K562 (cell line): ENCODE results near the gene DVL2. TPM values are rescaled to one million over a fixed set of nuclear protein-coding genes. Genes with fewer than 3 reads are reported as not detected.
A peak's percentile ranks its signal among the peaks of the same experiment; 100 is the strongest.

Experiments used
- ATAC-seq: fragments of 200-7000 bp; cut with Tn5 transposase; 3 replicates; pipeline ENCODE4 v1.9.1; 2020; ENCODE audit warnings: moderate library complexity
- BruUV-seq: library from RNA; stranded (reverse); fragments of 400-500 nt; replicated peaks from 2 replicates; lab custom pipeline; 2021; lab: Mats Ljungman, UMichigan
- CTCF ChIA-PET: fragments of 300-600 bp; formaldehyde crosslinking; extraction: SDS; loops from one replicate; lab custom pipeline; 2021; ENCODE audit warnings: low intra/inter-chr PET ratio; lab: Yijun Ruan, JAX
- POLR2A ChIA-PET: fragments of 300-600, 350-650 bp; sonication (Branson Sonifier 250); formaldehyde crosslinking; extraction: SDS; loops from one replicate; lab custom pipeline; 2021; ENCODE audit warnings: antibody characterized with exemption, inconsistent platforms; lab: Yijun Ruan, JAX
- DNase-seq, 4 experiments: peaks; one replicate each; pipeline versions ENCODE4 v3.0.0 to v3.0.0-alpha.2; 2011 to 2018; ENCODE audit warnings: low spot score in 3 of 4, mixed read lengths in 3 of 4; ENCODE audit errors: extremely low read depth in 1 of 4
- FAIRE-seq: peaks from 2 replicates; lab custom pipeline; 2011; peaks lifted over from hg19 to GRCh38; lab: Jason Lieb, UNC
- H2AFZ ChIP-seq: 2 replicates; pipeline ENCODE4 v1.6.0; 2011; ENCODE audit warnings: low read depth, low read length, control low read depth, inconsistent platforms
- H3K27ac ChIP-seq: fragments of 200-600 bp; 3 replicates; pipeline ENCODE4 v1.8.0; 2011; ENCODE audit warnings: low read depth, mild to moderate bottlenecking, control low read depth, inconsistent platforms, low read length, moderate library complexity, mixed read lengths; ENCODE audit errors: extremely low read depth
- H3K27me3 ChIP-seq, 2 experiments: fragments of 300-600 bp in 1 of 2; 2 replicates in 1 of 2; 3 replicates in 1 of 2; pipeline versions ENCODE4 v1.6.0 to v1.8.0; 2011; ENCODE audit warnings: inconsistent platforms in 2 of 2, low read length in 2 of 2, mild to moderate bottlenecking in 1 of 2, mixed read lengths in 1 of 2, moderate library complexity in 1 of 2; ENCODE audit not compliant: control insufficient read depth in 2 of 2, insufficient read depth in 2 of 2
- H3K36me3 ChIP-seq: fragments of 300-600 bp; 3 replicates; pipeline ENCODE4 v1.8.0; 2011; ENCODE audit warnings: mild to moderate bottlenecking, low read length, inconsistent platforms; ENCODE audit not compliant: control insufficient read depth, insufficient read depth
- H3K4me1 ChIP-seq, 2 experiments: fragments of 200-600 bp in 1 of 2; replicated peaks in 1 of 2; 2 replicates in 1 of 2; 3 replicates in 1 of 2; pipeline versions ENCODE4 v1.5.1 to v1.8.0; 2011; ENCODE audit warnings: inconsistent platforms in 2 of 2, low read length in 2 of 2, mild to moderate bottlenecking in 1 of 2, mixed read lengths in 1 of 2, moderate library complexity in 1 of 2; ENCODE audit not compliant: control insufficient read depth in 2 of 2, insufficient read depth in 2 of 2
- H3K4me2 ChIP-seq: 2 replicates; pipeline ENCODE4 v1.6.1; 2011; ENCODE audit warnings: low read length, control low read depth, inconsistent platforms, mixed read lengths; ENCODE audit not compliant: insufficient read depth
- H3K4me3 ChIP-seq: fragments of 200-600 bp; sonication (generic), shearing (Covaris generic); 2 replicates; pipeline ENCODE4 v1.5.1; 2016; ENCODE audit warnings: control low read depth, inconsistent platforms
- H3K79me2 ChIP-seq: fragments of 200-600 bp; 3 replicates; pipeline ENCODE4 v1.8.0; 2011; ENCODE audit warnings: low read length, inconsistent platforms; ENCODE audit not compliant: control insufficient read depth, insufficient read depth
- H3K9ac ChIP-seq, 2 experiments: 2 replicates each; pipeline versions ENCODE4 v1.6.0 to v1.6.1; 2011; ENCODE audit warnings: low read depth in 2 of 2, low read length in 2 of 2, control low read depth in 1 of 2, inconsistent platforms in 1 of 2, mild to moderate bottlenecking in 1 of 2, mixed read lengths in 1 of 2; ENCODE audit not compliant: insufficient read depth in 1 of 2
- H3K9me1 ChIP-seq: one replicate; pipeline ENCODE4 v1.6.0; 2011; ENCODE audit warnings: inconsistent platforms, mild to moderate bottlenecking, low read length, moderate library complexity; ENCODE audit not compliant: control insufficient read depth, insufficient read depth
- H3K9me3 ChIP-seq: replicated peaks from 2 replicates; pipeline ENCODE4 v1.5.1; 2011; ENCODE audit warnings: low read depth, low read length, inconsistent platforms; ENCODE audit not compliant: control insufficient read depth, insufficient read depth
- H4K20me1 ChIP-seq: replicated peaks from 2 replicates; pipeline ENCODE4 v1.6.1; 2011; ENCODE audit warnings: low read length, inconsistent platforms, mixed read lengths; ENCODE audit not compliant: control insufficient read depth, insufficient read depth
- EGR1 ChIP-seq: fragments of 450-650 bp; conservative IDR thresholded peaks from 2 replicates; pipeline ENCODE4 v1.6.1; 2017; ENCODE audit warnings: mild to moderate bottlenecking
- KDM1A ChIP-seq, 2 experiments: fragments of 450-650 bp; IDR thresholded peaks; 2 replicates each; pipeline ENCODE4 v1.6.1; 2016; ENCODE audit warnings: mild to moderate bottlenecking in 2 of 2
- ZBTB49 ChIP-seq: sonication (generic); formaldehyde crosslinking; IDR thresholded peaks from 2 replicates; pipeline ENCODE4 v1.8.0; 2022; ENCODE audit warnings: missing genetic modification reagents, mild to moderate bottlenecking, borderline replicate concordance
- WGBS: fragments of 100-300 bp; shearing (Covaris generic); methylation state at CpG from one replicate; pipeline ENCODE4 v1.1.6; 2016; ENCODE audit warnings: low coverage, mixed read lengths; ENCODE audit not compliant: insufficient coverage; ENCODE audit errors: missing lambda C conversion rate; 5-methylcytosine and 5-hydroxymethylcytosine counted together
- in situ Hi-C: fragments of 300-500 bp; cut with MboI; formaldehyde crosslinking; loops from 4 replicates; pipeline ENCODE4 v1.15.0; 2018; ENCODE audit warnings: inconsistent platforms, mixed read lengths
- intact Hi-C: fragments of 100-400 bp; cut with micrococcal nuclease; formaldehyde crosslinking; loops from 2 replicates; pipeline ENCODE4 v1.14.2; 2022
- polyA plus RNA-seq, 8 experiments: library from polyadenylated mRNA; depleted of rRNA in 4 of 8; stranded (reverse) in 5 of 8; unstranded in 3 of 8; fragments of >200 nt; fragmentation: Nextera tagmentation in 2 of 8; fragmentation: Illumina TruSeq in 1 of 8; extraction: Ambion mirVana in 2 of 8; extraction: Trizol in 1 of 8; gene quantifications; 2 replicates each; pipeline versions ENCODE4 v1.2.1 to v1.2.3, GENCODE V29; 2011 to 2014; ENCODE audit warnings: inconsistent platforms in 1 of 8, missing spikeins in 1 of 8
- total RNA-seq, 7 experiments: library from RNA; depleted of rRNA in 6 of 7; stranded (reverse); fragments of >200 nt in 6 of 7; fragmentation: Illumina TruSeq in 2 of 7; extraction: Trizol in 2 of 7; gene quantifications; 2 replicates each; pipeline versions ENCODE4 v1.2.1 to v1.2.3, GENCODE V29; 2011 to 2021; ENCODE audit warnings: low replicate concordance in 1 of 7

Gene DVL2
- total and polyA plus RNA-seq, 9 of the 15 experiments (the other 6 are each of a cell fraction or from before 2014, with no cell fraction given): 1.3 to 49.5 (median 24.3) TPM

DNA sequence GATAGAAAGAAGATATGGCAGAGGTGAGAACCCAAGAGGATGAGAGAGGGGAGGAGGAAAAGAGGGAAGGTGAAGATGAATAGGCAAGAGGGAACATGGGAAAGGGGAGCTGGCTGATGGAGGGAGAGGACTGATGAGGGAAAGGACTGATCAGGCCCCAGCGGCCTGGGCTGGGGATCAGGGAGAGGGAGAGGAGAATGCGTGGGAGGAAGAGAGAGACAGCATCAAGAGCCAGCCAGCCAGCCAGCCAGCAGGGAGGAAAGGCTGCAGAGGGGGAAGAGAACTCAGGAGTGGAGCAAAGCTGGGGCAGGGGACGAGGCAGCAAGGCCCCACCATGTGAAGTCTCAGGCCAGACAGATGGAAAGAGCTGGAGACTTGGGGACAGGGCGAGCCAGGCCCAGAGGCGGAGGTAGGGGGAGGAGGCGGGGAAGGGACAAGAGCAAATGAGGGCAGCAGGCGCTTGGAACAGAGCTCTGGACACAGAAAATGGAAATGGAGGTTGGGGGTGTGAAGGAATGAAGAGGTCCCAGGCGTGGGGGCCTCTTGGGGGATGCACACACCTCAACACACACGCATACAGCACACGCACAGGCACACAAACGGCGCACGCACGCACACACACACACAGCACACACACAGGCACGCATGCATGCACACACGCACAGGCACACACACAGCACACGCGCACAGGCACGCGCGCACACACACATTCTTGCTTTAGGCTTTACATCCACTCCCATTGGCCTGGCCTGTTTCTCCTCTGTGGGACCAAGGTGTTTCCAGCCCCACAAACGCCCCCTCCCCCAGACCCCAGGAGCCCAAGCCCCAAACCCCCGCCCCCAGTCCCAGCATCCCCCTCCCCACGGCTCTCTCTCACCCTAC is 27.0 kb downstream of the DVL2 start:
- Histone ChIP-seq H2AFZ (no peak overlapping the region), H3K9me1 (no peaks in the 10 kb centered on the region), H3K27ac (no peak overlapping the region), H3K79me2 (peaks cover 6% of the 10 kb centered on the region; the same call in 2 of the 3 replicates), H4K20me1 (peaks cover 3% of the 10 kb centered on the region; the same call in 1 of the 2 replicates), H3K4me1 (peaks cover 7 to 37% of the 10 kb centered on the region in 2 experiments; a peak in 4 of 5 replicates), H3K4me2 (no peak overlapping the region), H3K27me3 (no peaks in the 10 kb centered on the region), H3K9me3 (no peaks in the 10 kb centered on the region), H3K9ac (peak overlapping the region in 1 of 2 experiments; percentile 55; a peak in 2 of 4 replicates), H3K4me3 (no peak overlapping the region), H3K36me3 (peaks cover 15% of the 10 kb centered on the region; the same call in 2 of the 3 replicates)
- WGBS: 72% methylated on average over 4 of the region's 24 CpGs
- in situ Hi-C loops (no loop called here), intact Hi-C loops (no loop called here)
- BruUV-seq: no TSS peak
- ChIA-PET POLR2A (interaction anchor here (0.6 to 1.1 kb wide), 4 partner anchors 9 to 13 kb away, joined by 3 to 4 read pairs (median 3); partner anchors contain the start of genes ACADVL and DLG4), CTCF (no interaction called here)
- FAIRE-seq (no peak), DNase-seq (peak in 3 of 4 experiments; percentile 25 to 36 (median 31)), ATAC-seq (no peak)
- TF ChIP-seq EGR1: peak; percentile 88
- no peak for TF ChIP-seq ZBTB49 (CRISPR knock-in tag)
- TF ChIP-seq KDM1A (IDR thresholded peaks at IDR 0.05): peak in 1 of 2 experiments; percentile 79; a peak in 2 of 4 replicates
